ENCODE measurements around the gene GARNL3.

GRCh38 chr9:127293767-127294166 lies 29.2 kb downstream of the GARNL3 start:
- TF ChIP-seq CTCF (IDR thresholded peaks at IDR 0.05; ENCODE audit: low read length) (no peak), EZH2 (IDR thresholded peaks at IDR 0.05; ENCODE audit: borderline replicate concordance, low read length) (no peak)

Measured in OCI-LY1 (cell line).